OCI-M1 (cell line): ENCODE data around the gene FCGR3A.
"Not testable (repeated sequence)": the region's sequence is repeated elsewhere in the genome, so short reads cannot be mapped to it uniquely, and the experiment has no call there.

Experiments used
- DNase-seq: peaks from one replicate; lab custom pipeline; 2025; lab: John Stamatoyannopoulos, UW

FCGR3A gene

GRCh38 chr1:161549652-161550051 lies at the start of gene FCGR3A:
Gene FCGR3A, minus strand, starts transcription at chr1:161549818. Its CDS starts 82 bp downstream, at chr1:161549736.
- no peak for DNase-seq

- not testable (repeated sequence) for DNase-seq
Observed at GRCh38 chr1:161597077-161597476, 47.5 kb upstream of the FCGR3A start.

GRCh38 chr1:161595583-161595982 lies 46.0 kb upstream of the FCGR3A start:
- not testable (repeated sequence) for DNase-seq

GRCh38 chr1:161595173-161595572 lies 45.6 kb upstream of the FCGR3A start:
- DNase-seq, result not testable (repeated sequence)

GRCh38 chr1:161594269-161594984 lies 44.8 kb upstream of the FCGR3A start:
- DNase-seq, result not testable (repeated sequence)

- not testable (repeated sequence) for DNase-seq
Observed at GRCh38 chr1:161593092-161593755, 43.6 kb upstream of the FCGR3A start.

GRCh38 chr1:161592586-161592985 lies 43.0 kb upstream of the FCGR3A start:
- not testable (repeated sequence) for DNase-seq

- not testable (repeated sequence) for DNase-seq
Observed at GRCh38 chr1:161589920-161590319, 40.3 kb upstream of the FCGR3A start.

- DNase-seq, result not testable (repeated sequence)
Observed at GRCh38 chr1:161589365-161589764, 39.7 kb upstream of the FCGR3A start.

GRCh38 chr1:161588596-161588995 lies 39.0 kb upstream of the FCGR3A start:
- DNase-seq, result not testable (repeated sequence)

GRCh38 chr1:161582882-161583281 lies 33.3 kb upstream of the FCGR3A start:
- DNase-seq, result not testable (repeated sequence)

GRCh38 chr1:161580879-161581537 lies 31.4 kb upstream of the FCGR3A start:
- not testable (repeated sequence) for DNase-seq

GRCh38 chr1:161579856-161580507 lies 30.4 kb upstream of the FCGR3A start:
- not testable (repeated sequence) for DNase-seq

- not testable (repeated sequence) for DNase-seq
Observed at GRCh38 chr1:161576676-161577075, 27.1 kb upstream of the FCGR3A start.

- not testable (repeated sequence) for DNase-seq
Observed at GRCh38 chr1:161571703-161572102, 22.1 kb upstream of the FCGR3A start.

GRCh38 chr1:161566602-161566960 lies 17.0 kb upstream of the FCGR3A start:
- DNase-seq, result not testable (repeated sequence)

- not testable (repeated sequence) for DNase-seq
Observed at GRCh38 chr1:161563522-161563921, 13.9 kb upstream of the FCGR3A start.

- DNase-seq, result not testable (repeated sequence)
Observed at GRCh38 chr1:161562441-161562840, 12.8 kb upstream of the FCGR3A start.

GRCh38 chr1:161560960-161561715 lies 11.5 kb upstream of the FCGR3A start:
- DNase-seq, result peak; percentile 95

- DNase-seq, result peak; percentile 81
Observed at GRCh38 chr1:161557506-161558450, 8.2 kb upstream of the FCGR3A start.
